K562 (cell line): Measurements from ENCODE around the gene SART1. TPM values are rescaled to one million over a fixed set of nuclear protein-coding genes. Genes with fewer than 3 reads are reported as not detected.

Source experiments
- ARHGAP35 ChIP-seq: fragments of 450-650 bp; IDR thresholded peaks from 2 replicates; pipeline ENCODE4 v1.6.1; 2018; ENCODE audit not compliant: partially characterized antibody
- CBX8 ChIP-seq: fragments of 200-600 bp; sonication (generic); IDR thresholded peaks from 2 replicates; pipeline ENCODE4 v1.6.1; 2012; ENCODE audit warnings: borderline replicate concordance, mixed run types, low read depth, mild to moderate bottlenecking, moderate library complexity, mixed read lengths, low read length, control low read depth, inconsistent platforms; ENCODE audit not compliant: poor library complexity, severe bottlenecking; ENCODE audit errors: extremely low read depth
- DPF2 ChIP-seq: fragments of 450-650 bp; IDR thresholded peaks from 2 replicates; pipeline ENCODE4 v1.6.1; 2016
- KLF13 ChIP-seq: fragments of 450-650 bp; IDR thresholded peaks from 2 replicates; pipeline ENCODE4 v1.6.1; 2016; ENCODE audit warnings: missing genetic modification characterization, low read depth, mild to moderate bottlenecking, missing compliant biosample characterization, moderate library complexity, borderline replicate concordance
- PHF20 ChIP-seq: fragments of 450-650 bp; IDR thresholded peaks from 2 replicates; pipeline ENCODE4 v1.6.1; 2018; ENCODE audit not compliant: partially characterized antibody
- SAFB2 ChIP-seq: fragments of 200-400 bp; formaldehyde crosslinking; IDR thresholded peaks from 2 replicates; pipeline ENCODE4 v1.6.1; 2018; ENCODE audit warnings: borderline replicate concordance, low read length, low read depth, moderate library complexity; ENCODE audit not compliant: severe bottlenecking
- TOE1 ChIP-seq, 2 experiments: fragments of 450-650 bp in 1 of 2; sonication (generic) in 1 of 2; formaldehyde crosslinking in 1 of 2; IDR thresholded peaks; 2 replicates each; pipeline versions ENCODE4 v1.7.1 to v1.8.0; 2016 to 2022; ENCODE audit warnings: borderline replicate concordance in 2 of 2, mild to moderate bottlenecking in 2 of 2, antibody characterized with exemption in 1 of 2, inconsistent platforms in 1 of 2, low read depth in 1 of 2, missing genetic modification reagents in 1 of 2, moderate library complexity in 1 of 2
- ZNF124 ChIP-seq: sonication (generic); formaldehyde crosslinking; IDR thresholded peaks from 2 replicates; pipeline ENCODE4 v1.8.1; 2022; ENCODE audit warnings: missing genetic modification reagents
- ZNF354B ChIP-seq: fragments of 250-450 bp; sonication (Bioruptor Pico); IDR thresholded peaks from 2 replicates; pipeline ENCODE4 v1.4.0; 2020
- ZNF586 ChIP-seq: fragments of 450-650 bp; formaldehyde crosslinking; conservative IDR thresholded peaks from 2 replicates; pipeline ENCODE4 v1.4.0; 2020; ENCODE audit warnings: mild to moderate bottlenecking, moderate library complexity
- ZNF764 ChIP-seq: fragments of 250-450 bp; sonication (Bioruptor Pico); IDR thresholded peaks from 2 replicates; pipeline ENCODE4 v1.4.0; 2020; ENCODE audit warnings: low read depth, mild to moderate bottlenecking, moderate library complexity
- polyA plus RNA-seq, 8 experiments: library from polyadenylated mRNA; depleted of rRNA in 4 of 8; stranded (reverse) in 5 of 8; unstranded in 3 of 8; fragments of >200 nt; fragmentation: Nextera tagmentation in 2 of 8; fragmentation: Illumina TruSeq in 1 of 8; extraction: Ambion mirVana in 2 of 8; extraction: Trizol in 1 of 8; gene quantifications; 2 replicates each; pipeline versions ENCODE4 v1.2.1 to v1.2.3, GENCODE V29; 2011 to 2014; ENCODE audit warnings: inconsistent platforms in 1 of 8, missing spikeins in 1 of 8
- total RNA-seq, 7 experiments: library from RNA; depleted of rRNA in 6 of 7; stranded (reverse); fragments of >200 nt in 6 of 7; fragmentation: Illumina TruSeq in 2 of 7; extraction: Trizol in 2 of 7; gene quantifications; 2 replicates each; pipeline versions ENCODE4 v1.2.1 to v1.2.3, GENCODE V29; 2011 to 2021; ENCODE audit warnings: low replicate concordance in 1 of 7
- TF ChIP-seq, protein P1 (sequence below): fragments of 250-450 bp; sonication (Bioruptor Pico); IDR thresholded peaks from 2 replicates; pipeline ENCODE4 v1.4.0; 2020; ENCODE audit warnings: mild to moderate bottlenecking, moderate library complexity
- TF ChIP-seq, protein P2 (sequence below): sonication (generic); formaldehyde crosslinking; IDR thresholded peaks from 2 replicates; pipeline ENCODE4 v1.8.1; 2023; ENCODE audit warnings: mild to moderate bottlenecking, missing genetic modification reagents
- TF ChIP-seq, protein P3 (sequence below): sonication (generic); formaldehyde crosslinking; IDR thresholded peaks from 2 replicates; pipeline ENCODE4 v1.8.0; 2022; ENCODE audit warnings: mild to moderate bottlenecking, low read depth, missing genetic modification reagents
- TF ChIP-seq, protein P4 (sequence below), 2 experiments: IDR thresholded peaks; 2 replicates each; pipeline ENCODE4 v1.6.1; 2011; ENCODE audit warnings: borderline replicate concordance in 1 of 2, control low read depth in 1 of 2, low read depth in 1 of 2, low read length in 1 of 2, mild to moderate bottlenecking in 1 of 2, mixed read lengths in 1 of 2, moderate library complexity in 1 of 2; ENCODE audit not compliant: insufficient read depth in 1 of 2, insufficient read length in 1 of 2, poor library complexity in 1 of 2, severe bottlenecking in 1 of 2; ENCODE audit errors: extremely low read depth in 1 of 2

Gene SART1
- total and polyA plus RNA-seq, 9 of the 15 experiments (the other 6 are each of a cell fraction or from before 2014, with no cell fraction given) = 4.8 to 84.1 (median 31.7) TPM

DNA sequence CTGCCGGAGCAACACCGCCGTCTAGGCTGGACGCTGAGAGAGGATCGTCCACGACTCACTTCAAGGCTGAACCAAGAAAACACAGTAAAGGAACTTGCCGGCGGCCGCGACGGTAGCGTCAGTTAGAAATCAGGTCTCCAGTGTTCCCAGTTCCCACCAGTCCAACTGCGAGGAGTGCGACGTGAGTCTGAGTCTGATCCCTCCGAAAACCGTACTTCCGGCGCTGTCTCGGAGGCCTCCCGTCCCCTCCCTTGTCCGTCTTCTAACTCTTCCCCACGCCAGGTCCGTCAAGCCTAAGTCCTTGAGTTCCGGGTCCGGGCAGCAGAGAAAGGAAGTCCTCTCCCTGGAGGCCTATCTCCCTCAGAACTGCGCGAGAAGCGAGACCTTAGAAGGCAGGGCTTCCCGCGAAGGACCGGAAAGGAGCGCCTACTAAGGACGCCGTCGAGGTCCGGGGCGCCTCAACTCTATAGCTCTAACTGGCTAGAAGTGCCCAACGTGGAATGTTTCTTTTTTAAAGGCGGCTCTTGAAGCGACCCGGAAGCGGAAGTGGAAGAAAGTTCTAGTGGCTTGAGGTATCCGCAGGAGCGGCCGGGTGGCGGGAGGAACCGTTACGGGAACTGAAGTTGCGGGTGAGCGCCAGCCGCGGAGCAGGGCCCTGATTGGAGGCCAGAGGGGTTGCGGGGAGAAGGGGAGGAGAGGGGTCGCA lies 40.6 kb downstream of the SART1 start, which contains the start of the genes BANF1 and EIF1AD (continued):
- TF ChIP-seq ZNF586 (CRISPR knock-in tag) = no peak
- no peak for TF ChIP-seq ZNF354B (CRISPR knock-in tag)
- TF ChIP-seq KLF13 (tag) = peak; percentile 29; the same call in 1 of the 2 replicates
- TF ChIP-seq, protein P1, sequence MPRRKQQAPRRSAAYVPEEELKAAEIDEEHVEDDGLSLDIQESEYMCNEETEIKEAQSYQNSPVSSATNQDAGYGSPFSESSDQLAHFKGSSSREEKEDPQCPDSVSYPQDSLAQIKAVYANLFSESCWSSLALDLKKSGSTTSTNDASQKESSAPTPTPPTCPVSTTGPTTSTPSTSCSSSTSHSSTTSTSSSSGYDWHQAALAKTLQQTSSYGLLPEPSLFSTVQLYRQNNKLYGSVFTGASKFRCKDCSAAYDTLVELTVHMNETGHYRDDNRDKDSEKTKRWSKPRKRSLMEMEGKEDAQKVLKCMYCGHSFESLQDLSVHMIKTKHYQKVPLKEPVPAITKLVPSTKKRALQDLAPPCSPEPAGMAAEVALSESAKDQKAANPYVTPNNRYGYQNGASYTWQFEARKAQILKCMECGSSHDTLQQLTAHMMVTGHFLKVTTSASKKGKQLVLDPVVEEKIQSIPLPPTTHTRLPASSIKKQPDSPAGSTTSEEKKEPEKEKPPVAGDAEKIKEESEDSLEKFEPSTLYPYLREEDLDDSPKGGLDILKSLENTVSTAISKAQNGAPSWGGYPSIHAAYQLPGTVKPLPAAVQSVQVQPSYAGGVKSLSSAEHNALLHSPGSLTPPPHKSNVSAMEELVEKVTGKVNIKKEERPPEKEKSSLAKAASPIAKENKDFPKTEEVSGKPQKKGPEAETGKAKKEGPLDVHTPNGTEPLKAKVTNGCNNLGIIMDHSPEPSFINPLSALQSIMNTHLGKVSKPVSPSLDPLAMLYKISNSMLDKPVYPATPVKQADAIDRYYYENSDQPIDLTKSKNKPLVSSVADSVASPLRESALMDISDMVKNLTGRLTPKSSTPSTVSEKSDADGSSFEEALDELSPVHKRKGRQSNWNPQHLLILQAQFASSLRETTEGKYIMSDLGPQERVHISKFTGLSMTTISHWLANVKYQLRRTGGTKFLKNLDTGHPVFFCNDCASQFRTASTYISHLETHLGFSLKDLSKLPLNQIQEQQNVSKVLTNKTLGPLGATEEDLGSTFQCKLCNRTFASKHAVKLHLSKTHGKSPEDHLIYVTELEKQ (CRISPR knock-in tag) = no peak
- peak; percentile 99 for TF ChIP-seq PHF20
- TF ChIP-seq, protein P2, sequence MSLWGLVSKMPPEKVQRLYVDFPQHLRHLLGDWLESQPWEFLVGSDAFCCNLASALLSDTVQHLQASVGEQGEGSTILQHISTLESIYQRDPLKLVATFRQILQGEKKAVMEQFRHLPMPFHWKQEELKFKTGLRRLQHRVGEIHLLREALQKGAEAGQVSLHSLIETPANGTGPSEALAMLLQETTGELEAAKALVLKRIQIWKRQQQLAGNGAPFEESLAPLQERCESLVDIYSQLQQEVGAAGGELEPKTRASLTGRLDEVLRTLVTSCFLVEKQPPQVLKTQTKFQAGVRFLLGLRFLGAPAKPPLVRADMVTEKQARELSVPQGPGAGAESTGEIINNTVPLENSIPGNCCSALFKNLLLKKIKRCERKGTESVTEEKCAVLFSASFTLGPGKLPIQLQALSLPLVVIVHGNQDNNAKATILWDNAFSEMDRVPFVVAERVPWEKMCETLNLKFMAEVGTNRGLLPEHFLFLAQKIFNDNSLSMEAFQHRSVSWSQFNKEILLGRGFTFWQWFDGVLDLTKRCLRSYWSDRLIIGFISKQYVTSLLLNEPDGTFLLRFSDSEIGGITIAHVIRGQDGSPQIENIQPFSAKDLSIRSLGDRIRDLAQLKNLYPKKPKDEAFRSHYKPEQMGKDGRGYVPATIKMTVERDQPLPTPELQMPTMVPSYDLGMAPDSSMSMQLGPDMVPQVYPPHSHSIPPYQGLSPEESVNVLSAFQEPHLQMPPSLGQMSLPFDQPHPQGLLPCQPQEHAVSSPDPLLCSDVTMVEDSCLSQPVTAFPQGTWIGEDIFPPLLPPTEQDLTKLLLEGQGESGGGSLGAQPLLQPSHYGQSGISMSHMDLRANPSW = peak; percentile 97; the same call in 1 of the 2 replicates
- TF ChIP-seq, protein P3, sequence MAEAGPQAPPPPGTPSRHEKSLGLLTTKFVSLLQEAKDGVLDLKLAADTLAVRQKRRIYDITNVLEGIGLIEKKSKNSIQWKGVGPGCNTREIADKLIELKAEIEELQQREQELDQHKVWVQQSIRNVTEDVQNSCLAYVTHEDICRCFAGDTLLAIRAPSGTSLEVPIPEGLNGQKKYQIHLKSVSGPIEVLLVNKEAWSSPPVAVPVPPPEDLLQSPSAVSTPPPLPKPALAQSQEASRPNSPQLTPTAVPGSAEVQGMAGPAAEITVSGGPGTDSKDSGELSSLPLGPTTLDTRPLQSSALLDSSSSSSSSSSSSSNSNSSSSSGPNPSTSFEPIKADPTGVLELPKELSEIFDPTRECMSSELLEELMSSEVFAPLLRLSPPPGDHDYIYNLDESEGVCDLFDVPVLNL (CRISPR knock-in tag) = no peak
- TF ChIP-seq ARHGAP35 = no peak
- TF ChIP-seq ZNF764 (CRISPR knock-in tag) = no peak
- TF ChIP-seq TOE1 (IDR thresholded peaks at IDR 0.05; ENCODE audit: borderline replicate concordance) = peak; percentile 91
- TF ChIP-seq TOE1 (CRISPR knock-in tag; IDR thresholded peaks at IDR 0.05; ENCODE audit: borderline replicate concordance, low read depth) = no peak
- peak; percentile 61; the same call in 1 of the 2 replicates for TF ChIP-seq DPF2
- no peak for TF ChIP-seq SAFB2
- no peak for TF ChIP-seq CBX8
- TF ChIP-seq ZNF124 (CRISPR knock-in tag) = no peak
- TF ChIP-seq, protein P4, sequence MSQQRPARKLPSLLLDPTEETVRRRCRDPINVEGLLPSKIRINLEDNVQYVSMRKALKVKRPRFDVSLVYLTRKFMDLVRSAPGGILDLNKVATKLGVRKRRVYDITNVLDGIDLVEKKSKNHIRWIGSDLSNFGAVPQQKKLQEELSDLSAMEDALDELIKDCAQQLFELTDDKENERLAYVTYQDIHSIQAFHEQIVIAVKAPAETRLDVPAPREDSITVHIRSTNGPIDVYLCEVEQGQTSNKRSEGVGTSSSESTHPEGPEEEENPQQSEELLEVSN (IDR thresholded peaks at IDR 0.05; ENCODE audit: borderline replicate concordance in 1 of 2, extremely low read depth in 1 of 2, insufficient read depth in 1 of 2, insufficient read length in 1 of 2, low read depth in 1 of 2, low read length in 1 of 2, poor library complexity in 1 of 2, severe bottlenecking in 1 of 2) = peak; percentile 70 to 72
